ENCODE results near the gene LTBP3.

The LTBP3 gene

GRCh38 chr11:65560555-65561418, 2.6 kb upstream of the LTBP3 start:
- H3K9ac ChIP-seq (ENCODE audit: insufficient read length) = no peak overlapping the region
- no peaks in the 10 kb centered on the region for H3K9me3 ChIP-seq (ENCODE audit: low read depth, low read length)
- no peaks in the 10 kb centered on the region for H3K36me3 ChIP-seq (ENCODE audit: insufficient read depth, low read length)
- no peak for DNase-seq (ENCODE audit: low read depth, low spot score)
- TF ChIP-seq POLR2AphosphoS5 (IDR thresholded peaks at IDR 0.05; ENCODE audit: borderline replicate concordance, low read depth, low read length) = no peak
- TF ChIP-seq EZH2 (IDR thresholded peaks at IDR 0.05) = no peak
- TF ChIP-seq FOXP2 (optimal IDR thresholded peaks at IDR 0.05; ENCODE audit: control extremely low read depth, extremely low read length, insufficient read depth) = no peak
- peak overlapping the region; percentile 29; the same call in 1 of the 2 replicates for H3K4me3 ChIP-seq
- no peak overlapping the region for H3K27ac ChIP-seq

DNA sequence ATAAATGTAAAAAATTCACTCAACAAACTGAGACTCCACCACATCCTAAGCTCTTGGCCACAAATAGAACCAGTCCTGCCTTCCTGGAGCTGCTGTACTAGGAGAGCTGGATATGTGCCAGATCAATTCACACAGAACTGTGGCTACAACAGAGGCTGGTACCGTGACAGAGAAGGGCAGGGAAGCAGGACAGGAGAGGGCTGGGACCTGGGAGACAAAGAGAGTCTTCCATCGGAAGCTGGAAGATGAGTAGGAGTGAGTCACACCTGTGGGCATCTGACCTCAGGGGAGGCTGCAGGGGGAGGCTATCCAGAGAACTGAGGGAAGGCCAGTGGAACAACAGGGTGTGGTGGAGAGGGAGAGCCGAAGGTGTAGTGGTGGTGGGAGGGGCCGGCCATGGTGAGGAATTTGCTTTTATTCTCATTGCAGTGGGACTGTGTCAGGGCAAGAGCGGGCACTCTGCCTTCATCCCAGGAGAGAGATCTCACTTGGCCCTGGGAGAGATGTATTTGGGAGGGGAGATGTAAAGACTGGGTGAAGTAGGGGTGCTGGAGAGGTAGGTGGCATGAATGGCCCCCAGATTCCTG, 1.9 kb upstream of the LTBP3 start:
- no peak for TF ChIP-seq EZH2 (IDR thresholded peaks at IDR 0.05)
- no peak for TF ChIP-seq POLR2AphosphoS5 (IDR thresholded peaks at IDR 0.05; ENCODE audit: borderline replicate concordance, low read depth, low read length)
- Histone ChIP-seq H3K27ac (peak overlapping the region; percentile 80; the same call in 1 of the 2 replicates), H3K36me3 (ENCODE audit: insufficient read depth, low read length) (no peaks in the 10 kb centered on the region), H3K9me3 (ENCODE audit: low read depth, low read length) (no peaks in the 10 kb centered on the region), H3K9ac (ENCODE audit: insufficient read length) (no peak overlapping the region), H3K4me3 (no peak overlapping the region)
- no peak for DNase-seq (ENCODE audit: low read depth, low spot score)

GRCh38 chr11:65559535-65559934, 1.4 kb upstream of the LTBP3 start:
- H3K27ac ChIP-seq = peak overlapping the region; percentile 80
- no peak for TF ChIP-seq FOXP2 (optimal IDR thresholded peaks at IDR 0.05; ENCODE audit: control extremely low read depth, extremely low read length, insufficient read depth)
- TF ChIP-seq EZH2 (IDR thresholded peaks at IDR 0.05) = no peak
- TF ChIP-seq POLR2AphosphoS5 (IDR thresholded peaks at IDR 0.05; ENCODE audit: borderline replicate concordance, low read depth, low read length) = no peak

GRCh38 chr11:65558930-65559509, 861 bp upstream of the LTBP3 start:
- TF ChIP-seq POLR2AphosphoS5 (IDR thresholded peaks at IDR 0.05; ENCODE audit: borderline replicate concordance, low read depth, low read length) (no peak), FOXP2 (optimal IDR thresholded peaks at IDR 0.05; ENCODE audit: control extremely low read depth, extremely low read length, insufficient read depth) (no peak), EZH2 (IDR thresholded peaks at IDR 0.05) (no peak)
- no peaks in the 10 kb centered on the region for H3K9me3 ChIP-seq (ENCODE audit: low read depth, low read length)
- H3K36me3 ChIP-seq (ENCODE audit: insufficient read depth, low read length) = no peaks in the 10 kb centered on the region
- H3K9ac ChIP-seq (ENCODE audit: insufficient read length) = peak overlapping the region; percentile 84
- peak overlapping the region; percentile 89 for H3K4me3 ChIP-seq
- DNase-seq (ENCODE audit: low read depth, low spot score) = no peak
- peak overlapping the region; percentile 80 for H3K27ac ChIP-seq

More at GRCh38 chr11:65559535-65559934, 1.4 kb upstream of the LTBP3 start:
- no peak for DNase-seq (ENCODE audit: low read depth, low spot score)
- H3K36me3 ChIP-seq (ENCODE audit: insufficient read depth, low read length) = no peaks in the 10 kb centered on the region
- H3K4me3 ChIP-seq = no peak overlapping the region
- H3K9me3 ChIP-seq (ENCODE audit: low read depth, low read length) = no peaks in the 10 kb centered on the region
- H3K9ac ChIP-seq (ENCODE audit: insufficient read length) = no peak overlapping the region

GRCh38 chr11:65557280-65558001, 718 bp downstream of the LTBP3 start:
- Histone ChIP-seq H3K9ac (ENCODE audit: insufficient read length) (peak overlapping the region; percentile 85), H3K9me3 (ENCODE audit: low read depth, low read length) (no peaks in the 10 kb centered on the region), H3K4me3 (peak overlapping the region; percentile 89), H3K36me3 (ENCODE audit: insufficient read depth, low read length) (no peaks in the 10 kb centered on the region; the same call in 1 of the 2 replicates), H3K27ac (peak overlapping the region; percentile 83)
- TF ChIP-seq POLR2AphosphoS5 (IDR thresholded peaks at IDR 0.05; ENCODE audit: borderline replicate concordance, low read depth, low read length) (no peak), FOXP2 (optimal IDR thresholded peaks at IDR 0.05; ENCODE audit: control extremely low read depth, extremely low read length, insufficient read depth) (no peak), EZH2 (IDR thresholded peaks at IDR 0.05) (no peak)
- DNase-seq (ENCODE audit: low read depth, low spot score) = no peak

DNA sequence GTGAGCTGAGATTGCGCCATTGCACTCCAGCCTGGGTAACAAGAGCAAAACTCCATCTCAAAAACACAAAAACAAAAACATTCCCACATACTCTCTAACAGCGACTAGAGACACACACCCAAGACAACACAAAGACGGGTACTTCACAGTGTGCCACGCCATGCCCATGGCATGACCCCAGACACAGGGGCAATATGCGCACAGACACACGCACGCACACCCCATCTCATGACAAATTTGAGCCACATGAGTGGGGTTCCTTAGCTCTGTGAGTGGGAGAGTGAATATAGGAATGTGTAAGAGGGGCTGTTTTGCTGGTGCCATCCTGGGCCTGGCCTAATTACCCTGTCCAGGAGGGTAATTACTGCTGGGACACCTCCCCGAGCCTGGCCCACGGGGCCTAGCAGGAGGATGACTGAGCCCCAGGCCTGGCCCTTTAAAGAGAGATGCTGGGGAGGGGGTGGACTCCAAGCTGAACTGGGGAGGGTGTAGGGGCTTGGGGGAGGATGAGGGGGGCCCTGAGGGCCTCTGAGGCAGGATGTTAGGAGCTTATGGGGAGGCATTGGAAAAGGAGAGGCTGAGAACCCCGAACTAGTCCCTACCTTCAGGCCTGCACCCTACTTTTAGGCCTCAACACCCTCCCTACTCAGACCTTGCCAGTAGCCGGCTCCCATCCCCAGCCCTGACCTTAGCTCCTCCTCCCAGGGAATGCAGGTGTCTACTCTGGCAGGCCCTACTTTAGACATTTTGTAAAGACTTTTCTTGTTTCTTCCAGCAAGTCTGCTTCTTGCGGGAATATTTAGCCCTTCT, 1.5 kb downstream of the LTBP3 start:
- H3K9me3 ChIP-seq (ENCODE audit: low read depth, low read length) = no peaks in the 10 kb centered on the region
- H3K9ac ChIP-seq (ENCODE audit: insufficient read length) = peak overlapping the region; percentile 85
- DNase-seq (ENCODE audit: low read depth, low spot score) = no peak
- H3K36me3 ChIP-seq (ENCODE audit: insufficient read depth, low read length) = peaks cover 4% of the 10 kb centered on the region; the same call in 1 of the 2 replicates
- TF ChIP-seq POLR2AphosphoS5 (IDR thresholded peaks at IDR 0.05; ENCODE audit: borderline replicate concordance, low read depth, low read length) (no peak), FOXP2 (optimal IDR thresholded peaks at IDR 0.05; ENCODE audit: control extremely low read depth, extremely low read length, insufficient read depth) (no peak), EZH2 (IDR thresholded peaks at IDR 0.05) (no peak)
- H3K4me3 ChIP-seq = peak overlapping the region; percentile 89
- H3K27ac ChIP-seq = peak overlapping the region; percentile 83

GRCh38 chr11:65555693-65556231, 2.4 kb downstream of the LTBP3 start:
- DNase-seq (ENCODE audit: low read depth, low spot score) = no peak
- no peak for TF ChIP-seq FOXP2 (optimal IDR thresholded peaks at IDR 0.05; ENCODE audit: control extremely low read depth, extremely low read length, insufficient read depth)
- no peak for TF ChIP-seq POLR2AphosphoS5 (IDR thresholded peaks at IDR 0.05; ENCODE audit: borderline replicate concordance, low read depth, low read length)
- TF ChIP-seq EZH2 (IDR thresholded peaks at IDR 0.05) = no peak
- Histone ChIP-seq H3K9ac (ENCODE audit: insufficient read length) (no peak overlapping the region), H3K9me3 (ENCODE audit: low read depth, low read length) (no peaks in the 10 kb centered on the region), H3K27ac (no peak overlapping the region), H3K4me3 (no peak overlapping the region), H3K36me3 (ENCODE audit: insufficient read depth, low read length) (peaks cover 12% of the 10 kb centered on the region; the same call in 1 of the 2 replicates)

Data from SK-N-MC (cell line).